Measurements from ENCODE around the gene SCFD2.

GRCh38 chr4:53018471-53018870, 347.4 kb downstream of the SCFD2 start:
- no peak for TF ChIP-seq MXI1 (conservative IDR thresholded peaks at IDR 0.05; ENCODE audit: poor library complexity, severe bottlenecking)
- no peak for TF ChIP-seq CTCF (IDR thresholded peaks at IDR 0.05; ENCODE audit: poor library complexity, severe bottlenecking)
- TF ChIP-seq POLR2AphosphoS5 (IDR thresholded peaks at IDR 0.05): no peak
- TF ChIP-seq EZH2 (IDR thresholded peaks at IDR 0.05; ENCODE audit: borderline replicate concordance, insufficient read depth, low read length, poor library complexity, severe bottlenecking): no peak
- no peak for TF ChIP-seq RAD21 (conservative IDR thresholded peaks at IDR 0.05)
- TF ChIP-seq EP300 (conservative IDR thresholded peaks at IDR 0.05; ENCODE audit: poor library complexity, severe bottlenecking): no peak
- no peak for TF ChIP-seq SMC3 (conservative IDR thresholded peaks at IDR 0.05; ENCODE audit: poor library complexity)
- no peak for TF ChIP-seq TAF1 (IDR thresholded peaks at IDR 0.05; ENCODE audit: low read depth)
- TF ChIP-seq REST (IDR thresholded peaks at IDR 0.05; ENCODE audit: borderline replicate concordance): no peak
